HG03095 (cell line): Measurements from ENCODE around the gene PSMB2.
"Not testable (repeated sequence)": the region's sequence is repeated elsewhere in the genome, so short reads cannot be mapped to it uniquely, and the experiment has no call there.

Experiments
- ATAC-seq: cut with Tn5 transposase; IDR thresholded peaks from one replicate; pipeline ENCODE4 v1.9.1; 2021; ENCODE audit warnings: moderate library complexity; ENCODE audit not compliant: unreplicated experiment

The PSMB2 gene

DNA sequence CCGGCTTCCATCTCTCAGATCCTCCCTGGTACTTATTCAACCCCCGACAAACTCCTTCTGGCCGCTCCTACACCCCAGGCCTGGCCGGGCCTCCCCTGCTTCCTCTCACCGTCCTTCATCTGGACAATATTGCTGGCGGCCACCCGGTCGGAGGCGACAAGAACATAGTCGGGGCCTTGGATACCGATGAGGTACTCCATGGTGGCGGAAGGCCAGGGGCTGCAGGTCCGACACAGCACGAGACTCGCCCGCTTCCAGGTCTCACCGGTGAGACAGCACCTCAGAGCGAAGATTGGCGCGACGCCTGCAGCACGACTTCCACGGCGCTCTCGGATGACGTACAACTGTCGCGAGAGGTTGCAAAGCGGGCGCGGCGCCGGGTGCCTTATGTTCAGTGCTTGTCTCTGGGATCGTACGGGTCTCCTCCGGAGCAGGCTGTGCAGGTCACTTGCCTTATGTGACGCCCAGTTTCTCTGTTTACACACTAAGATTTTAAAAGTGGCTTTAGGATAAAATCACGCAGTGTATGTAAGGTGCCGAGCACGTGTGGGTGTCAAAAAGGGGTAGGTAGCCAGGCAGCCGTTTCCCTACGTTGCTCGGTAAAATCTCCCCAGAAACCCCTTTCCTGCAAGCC is at the start of gene PSMB2:
Gene PSMB2, minus strand, starts transcription at position 294 of the 634 bp plus-strand sequence. Its CDS starts 94 bp downstream, at position 200.
- peak; percentile 73 for ATAC-seq

DNA sequence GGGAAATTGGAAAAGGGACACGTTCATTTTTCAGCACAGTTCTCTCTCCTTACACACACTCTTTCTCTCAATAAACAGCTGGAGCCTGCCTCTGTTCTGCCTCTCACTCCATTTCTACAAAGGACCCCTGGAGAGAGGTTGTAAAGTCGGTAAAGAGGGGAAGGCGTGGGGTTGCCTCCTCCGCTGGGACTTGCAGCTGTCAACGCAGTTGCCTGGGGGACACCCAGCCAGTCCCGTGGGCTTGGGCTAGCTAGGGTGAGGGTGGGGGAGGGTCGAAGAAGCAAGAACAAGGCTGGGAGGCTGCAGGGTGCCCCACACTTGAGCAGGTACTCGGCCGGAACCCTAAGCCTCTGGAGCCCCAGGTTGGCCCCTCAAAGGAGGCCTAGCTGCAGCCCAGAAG is 49.8 kb upstream of the PSMB2 start:
- no peak for ATAC-seq

DNA sequence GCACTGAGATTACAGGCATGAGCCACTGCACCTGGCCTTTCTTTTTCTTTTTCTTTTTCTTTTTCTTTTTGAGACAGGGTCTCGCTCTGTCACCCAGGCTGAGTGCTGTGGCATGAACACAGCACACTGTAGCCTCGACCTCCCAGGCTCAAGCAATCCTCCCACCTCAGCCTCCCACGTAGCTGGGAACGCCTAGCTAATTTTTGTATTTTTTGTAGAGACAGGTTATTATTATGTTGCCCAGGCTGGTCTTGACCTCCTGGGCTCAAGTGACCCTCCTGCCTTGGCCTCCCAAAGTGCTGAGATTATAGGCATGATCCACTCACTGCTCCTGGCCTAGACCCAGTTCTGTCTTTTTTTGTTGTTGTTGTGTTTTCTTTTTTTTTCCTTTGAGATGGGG is 48.8 kb upstream of the PSMB2 start:
- ATAC-seq = not testable (repeated sequence)

DNA sequence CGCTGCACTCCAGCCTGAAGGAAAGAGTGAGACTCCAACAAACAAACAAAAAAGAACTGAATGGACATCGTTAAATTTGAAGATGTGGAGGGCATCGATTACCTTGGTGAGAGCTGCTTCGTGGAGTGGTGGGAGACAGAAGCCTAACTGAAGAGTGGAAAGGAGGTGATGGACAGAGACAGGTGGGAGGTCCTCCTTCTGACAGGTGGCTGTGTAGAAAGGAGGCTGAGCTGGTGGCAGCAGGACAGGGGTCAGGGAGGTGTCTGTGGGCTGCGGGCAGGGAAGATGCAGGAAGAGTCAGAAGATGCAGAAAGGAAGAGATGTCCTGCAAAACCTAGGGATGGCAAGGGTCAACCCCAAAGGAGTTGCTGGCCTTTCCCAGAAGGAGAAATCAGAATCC is 46.8 kb upstream of the PSMB2 start:
- no peak for ATAC-seq

DNA sequence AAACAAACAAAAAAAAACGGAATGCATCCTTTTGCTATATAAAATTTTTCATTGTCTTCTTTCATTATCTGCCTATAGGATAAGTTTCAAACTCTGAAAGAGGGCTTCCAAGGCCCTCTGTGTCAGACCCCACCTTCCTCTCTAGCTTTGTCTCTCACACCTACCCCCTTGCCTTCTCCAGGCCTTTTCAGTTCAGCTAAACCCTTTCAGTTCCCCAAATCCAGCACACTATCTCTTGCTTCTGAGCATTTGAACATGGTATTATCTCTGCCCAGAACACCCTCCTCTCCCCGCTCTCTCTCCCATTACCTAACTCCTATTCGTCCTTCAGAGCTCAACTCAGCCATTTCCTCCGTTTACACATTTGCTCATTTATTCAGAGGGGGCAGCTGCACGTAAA is 41.7 kb upstream of the PSMB2 start:
- no peak for ATAC-seq

DNA sequence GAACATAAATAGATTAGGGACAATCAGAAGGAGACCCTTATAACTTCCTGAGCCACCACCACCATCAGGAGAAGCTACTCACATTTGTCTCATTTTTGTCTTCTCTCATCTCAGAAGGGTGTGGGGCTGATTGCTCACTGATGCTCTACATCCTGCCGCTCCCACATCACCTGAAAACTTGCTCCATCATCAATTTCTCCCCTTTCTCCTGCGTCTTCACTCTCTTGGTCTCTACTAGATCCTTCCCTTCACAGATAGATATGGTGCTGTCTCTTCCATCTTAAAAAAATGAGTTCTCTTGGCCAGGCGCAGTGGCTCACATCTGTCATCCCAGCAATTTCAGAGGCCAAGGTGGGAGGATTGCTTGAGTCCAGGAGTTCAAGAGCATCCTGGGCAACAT is 38.9 kb upstream of the PSMB2 start:
- no peak for ATAC-seq

DNA sequence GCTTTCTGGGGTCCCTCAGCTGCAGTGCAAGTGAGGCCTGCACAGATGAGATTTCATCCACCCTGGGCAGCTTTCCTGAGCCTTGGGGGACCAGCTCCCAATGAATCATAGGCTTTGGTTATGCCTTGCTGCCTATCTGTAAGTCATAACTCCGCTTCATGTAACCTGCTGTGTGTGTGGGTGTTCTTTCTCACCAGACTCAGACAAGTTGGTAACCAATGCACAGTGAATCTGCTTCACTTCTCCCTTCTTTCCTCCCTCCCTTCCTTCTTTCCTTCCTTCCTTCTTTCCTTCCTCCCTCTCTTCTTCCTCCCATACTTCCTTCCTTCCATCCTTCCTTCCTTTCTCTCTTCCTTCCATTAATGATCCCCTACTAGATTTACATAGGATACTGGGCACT is 34.4 kb upstream of the PSMB2 start:
- no peak for ATAC-seq

DNA sequence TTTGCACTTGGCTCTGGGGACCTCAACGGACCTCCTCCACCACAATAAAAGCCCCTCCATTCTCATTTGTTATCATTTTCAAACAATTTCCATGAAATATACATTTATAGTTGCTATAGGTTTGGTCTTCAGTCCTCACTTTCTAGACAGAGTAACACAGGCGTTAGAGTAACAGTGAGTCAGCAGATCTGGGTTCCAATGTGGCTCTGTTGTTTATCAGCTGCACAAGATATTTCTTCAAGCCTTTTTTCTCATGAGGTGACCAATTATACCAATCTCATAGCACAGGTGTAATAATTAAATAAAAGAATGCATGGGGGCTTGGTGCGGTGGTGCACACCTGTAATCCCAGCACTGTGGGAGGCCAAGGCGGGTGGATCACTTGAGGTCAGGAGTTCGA is 32.8 kb upstream of the PSMB2 start:
- ATAC-seq = no peak

DNA sequence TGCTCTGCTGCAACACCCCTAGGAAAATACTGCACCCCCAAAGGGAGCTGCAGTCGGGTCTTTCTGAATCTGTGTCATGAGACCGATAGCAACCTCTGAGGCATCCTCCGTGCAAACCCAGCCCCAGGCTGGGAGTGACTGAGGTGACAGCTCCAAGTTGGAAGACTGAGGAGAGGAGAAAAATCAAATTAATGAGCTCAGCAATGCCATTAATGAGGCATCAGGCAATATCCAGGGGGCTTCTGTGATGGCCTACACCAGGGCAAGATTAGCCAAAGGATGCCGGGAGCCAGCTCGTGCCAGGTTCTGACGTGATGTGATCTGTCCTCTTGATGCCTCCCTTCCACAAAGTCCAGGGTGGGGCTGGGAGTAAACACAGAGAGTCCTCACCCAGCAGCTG is 30.8 kb upstream of the PSMB2 start:
- no peak for ATAC-seq

DNA sequence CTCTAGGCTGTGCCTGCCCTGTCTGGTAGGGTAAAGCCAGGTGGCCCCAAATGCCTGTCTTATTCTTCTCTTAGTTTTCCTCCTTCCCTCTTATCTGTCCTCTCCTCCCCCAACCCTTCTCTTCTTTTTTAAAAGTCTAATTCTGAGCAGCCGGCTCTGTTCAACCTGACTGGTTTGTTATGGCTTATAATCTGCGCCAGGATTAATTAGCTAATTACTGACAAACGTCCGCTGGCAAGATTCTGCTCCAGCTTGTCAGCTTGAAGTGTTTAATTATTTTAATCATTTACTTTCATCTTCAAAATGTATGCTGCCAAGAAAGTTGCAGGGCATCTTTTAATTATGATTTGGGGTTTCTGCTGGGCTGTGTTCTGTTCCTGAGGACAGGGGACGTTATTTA is 27.2 kb upstream of the PSMB2 start:
- ATAC-seq = no peak

DNA sequence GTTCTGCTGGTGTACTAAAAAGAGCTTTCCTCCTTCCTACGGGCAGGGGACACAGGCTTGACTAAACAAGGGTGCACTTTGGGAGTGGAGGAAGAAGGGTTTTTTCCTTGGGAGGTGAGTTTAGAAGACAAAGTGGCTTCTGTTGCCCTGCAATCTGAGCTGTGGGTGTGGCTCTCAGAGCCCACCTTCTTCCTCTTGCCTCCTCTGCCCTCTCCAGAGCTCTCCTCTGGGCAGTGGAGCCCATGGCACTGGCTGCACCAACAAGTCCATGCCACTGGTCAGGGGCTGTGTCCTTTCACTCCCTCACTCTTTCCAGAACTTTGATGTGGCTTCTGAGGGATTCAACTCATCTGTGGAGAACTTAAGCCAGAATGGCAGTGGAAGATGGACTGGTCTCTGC is 25.6 kb upstream of the PSMB2 start:
- ATAC-seq = no peak

DNA sequence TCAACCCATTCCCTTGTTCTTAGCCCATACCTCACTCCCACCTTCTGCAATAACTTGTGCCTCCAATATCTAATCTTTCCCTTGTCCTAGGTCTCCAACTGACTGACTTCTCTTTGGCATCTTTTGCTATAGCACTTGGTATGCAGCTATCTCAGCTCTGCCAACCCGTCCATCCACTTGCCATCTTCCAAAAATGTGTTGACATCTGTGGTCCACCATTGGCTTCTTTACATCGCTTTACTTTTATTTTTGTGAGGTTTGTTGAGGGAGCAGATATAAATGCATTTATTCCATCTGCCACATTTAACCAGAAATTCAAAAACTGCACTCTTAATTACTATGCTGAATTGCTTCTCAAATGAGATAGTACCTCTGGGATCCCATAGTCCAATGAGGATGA is 24.9 kb upstream of the PSMB2 start:
- no peak for ATAC-seq

DNA sequence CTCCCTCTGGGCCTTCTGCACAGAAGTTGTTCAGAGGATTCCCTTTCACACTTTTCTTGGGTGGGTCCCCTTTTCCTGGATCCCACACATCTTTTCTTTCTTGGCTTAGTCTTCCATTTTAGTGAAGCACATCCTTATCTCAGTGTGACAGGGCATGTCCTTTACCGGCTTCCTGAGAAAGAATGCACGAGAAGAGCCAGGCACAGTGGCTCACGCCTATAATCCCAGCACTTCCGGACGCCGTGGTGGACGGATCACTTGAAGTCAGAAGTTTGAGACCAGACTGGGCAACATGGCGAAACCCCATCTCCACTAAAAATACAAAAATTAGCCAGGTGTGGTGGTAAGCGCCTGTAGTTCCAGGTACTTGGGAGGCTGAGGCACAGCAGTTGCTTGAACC is 22.1 kb upstream of the PSMB2 start:
- no peak for ATAC-seq

DNA sequence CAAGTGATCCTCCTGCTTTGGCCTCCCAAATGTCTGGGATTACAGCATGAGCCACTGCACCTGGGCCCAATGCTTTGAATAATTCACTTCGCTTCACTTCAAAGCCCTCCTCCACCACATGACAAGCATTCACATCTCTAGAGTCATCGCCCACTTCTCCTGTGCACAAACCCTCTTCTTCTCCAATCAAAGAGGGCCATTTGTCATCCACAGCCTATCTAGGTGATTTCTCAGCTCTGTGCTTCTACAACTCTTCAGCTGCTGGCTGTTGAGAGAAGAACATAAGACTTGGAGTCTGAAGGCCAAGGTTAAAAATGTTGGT is 20.1 kb upstream of the PSMB2 start:
- no peak for ATAC-seq

DNA sequence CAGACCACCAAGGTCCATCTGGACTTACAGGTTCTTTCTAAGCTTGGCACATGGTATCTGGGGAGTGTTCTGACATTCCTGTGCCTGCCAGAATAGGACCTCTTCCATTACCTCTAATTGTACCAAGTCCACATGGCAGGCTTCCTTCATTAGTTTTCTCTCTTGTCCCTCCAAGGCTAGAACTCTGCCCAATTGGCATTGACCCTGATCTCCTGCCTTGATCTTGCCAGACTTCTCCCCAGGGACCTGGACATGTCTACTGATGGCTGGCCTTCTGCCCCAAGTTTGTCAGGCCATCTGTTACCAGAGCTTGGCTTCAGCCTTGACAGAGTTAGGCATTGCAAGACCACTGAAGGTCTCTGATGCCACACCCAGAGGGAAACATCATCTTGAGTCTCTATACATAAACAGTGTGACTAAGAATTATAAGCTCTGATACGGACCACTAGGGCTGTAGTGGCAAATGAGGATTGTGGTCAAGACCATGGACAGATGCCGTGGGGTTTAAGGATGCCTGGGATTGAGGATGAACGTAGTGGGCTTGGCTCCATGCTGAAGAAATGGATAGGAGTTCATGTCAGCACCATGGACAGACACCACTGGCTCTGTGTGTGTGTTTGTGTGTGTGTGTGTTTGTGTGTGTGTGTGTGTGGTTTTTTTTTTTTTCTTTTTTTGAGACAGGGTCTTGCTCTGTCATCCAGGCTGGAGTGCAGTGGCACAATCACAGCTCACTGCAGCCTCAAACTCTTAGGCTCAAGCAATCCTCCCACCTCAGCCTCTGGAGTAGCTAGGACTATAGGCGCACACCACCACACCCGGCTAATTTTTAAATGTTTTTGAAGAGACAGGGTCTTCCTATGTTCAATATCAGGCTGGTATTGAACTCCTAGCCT is 19.5 kb upstream of the PSMB2 start:
- ATAC-seq = no peak

DNA sequence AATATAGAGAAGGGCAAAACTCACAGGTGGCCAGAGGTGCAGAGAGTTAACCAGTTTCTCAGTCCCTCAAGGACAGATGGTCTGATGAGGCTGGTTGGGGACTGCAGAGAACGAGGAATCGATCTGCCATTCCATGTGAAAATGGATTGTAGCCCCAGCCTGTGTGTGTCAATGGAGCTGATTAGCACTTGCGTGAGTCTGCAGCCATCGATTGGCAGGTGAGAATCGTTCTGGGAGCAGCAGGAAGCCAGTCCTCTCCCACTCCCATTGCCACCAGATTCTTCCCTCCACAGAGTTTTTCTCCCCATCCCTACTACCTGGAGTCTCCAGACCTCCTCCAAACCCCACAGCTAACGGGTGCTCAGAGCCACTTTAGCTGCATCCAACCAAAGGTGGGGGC is 18.3 kb upstream of the PSMB2 start:
- no peak for ATAC-seq

DNA sequence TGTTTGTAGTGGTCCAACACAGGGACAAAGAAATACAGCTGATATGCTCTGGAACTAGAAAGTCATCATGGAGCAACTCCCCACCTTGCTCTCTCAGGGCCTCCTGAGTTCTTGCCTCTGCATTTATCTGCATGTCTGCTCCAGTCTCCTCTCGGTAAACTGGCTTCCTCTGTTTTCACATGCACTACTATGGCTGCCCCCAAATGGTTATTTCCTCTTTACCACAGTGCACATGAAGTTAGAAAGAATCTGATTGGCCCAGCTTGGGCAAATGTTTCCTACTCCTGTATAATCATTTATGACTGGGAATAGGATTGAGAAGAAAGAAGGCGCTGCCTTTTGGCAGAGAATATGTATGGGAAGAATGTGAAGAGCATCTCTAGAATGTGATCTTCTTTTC is 16.5 kb upstream of the PSMB2 start:
- no peak for ATAC-seq

DNA sequence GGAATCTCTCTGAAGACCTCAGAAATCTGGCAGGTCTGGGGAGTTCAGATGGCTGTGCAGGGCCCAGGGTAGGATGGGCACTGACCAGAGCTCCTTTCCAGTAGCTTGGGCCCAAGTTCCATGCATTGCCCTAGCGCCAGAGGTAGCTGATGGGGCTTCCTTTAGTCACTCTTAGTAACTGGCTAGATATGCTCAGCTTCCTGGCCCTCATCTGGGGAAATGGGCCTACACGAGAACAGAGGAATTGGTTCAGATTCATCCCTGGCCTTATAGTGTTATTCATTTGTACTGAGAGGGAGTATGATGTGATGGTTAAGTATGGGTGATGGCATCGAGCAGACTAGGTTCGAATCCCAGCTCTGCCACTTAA is 15.5 kb upstream of the PSMB2 start:
- no peak for ATAC-seq

DNA sequence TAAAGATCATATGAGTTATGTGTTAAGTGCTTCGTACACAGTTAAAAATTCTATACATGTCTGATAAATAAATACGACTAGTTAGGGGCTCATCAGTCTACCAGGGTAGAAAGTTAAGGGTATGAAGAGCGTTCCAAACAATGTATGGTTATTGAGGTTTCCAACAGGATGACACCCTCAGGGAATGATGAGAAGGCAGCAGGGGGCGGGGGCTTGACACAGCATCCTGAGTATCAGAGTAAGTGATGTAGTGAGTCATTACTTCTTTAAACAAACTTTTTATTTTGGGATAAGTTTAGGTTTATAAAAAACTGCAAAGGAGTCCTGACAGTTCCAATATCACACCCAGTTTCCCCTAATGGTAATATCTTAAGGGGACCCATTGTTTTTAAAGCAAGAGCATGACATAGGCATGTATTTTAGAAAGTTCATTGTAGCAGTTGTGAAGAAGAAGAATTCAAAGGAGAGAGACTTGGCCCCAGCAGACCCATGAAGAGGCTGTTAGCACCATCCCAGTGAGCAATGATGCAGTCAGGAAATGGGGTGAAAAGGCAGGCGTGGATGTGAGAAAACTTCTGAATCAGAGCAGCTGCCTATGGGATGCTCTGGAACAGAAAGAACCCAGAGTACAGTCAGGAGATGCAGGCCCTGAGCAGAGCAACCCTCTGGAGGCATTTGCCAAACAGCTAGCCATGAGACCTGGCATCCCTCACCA is 15.0 kb upstream of the PSMB2 start:
- ATAC-seq = no peak

DNA sequence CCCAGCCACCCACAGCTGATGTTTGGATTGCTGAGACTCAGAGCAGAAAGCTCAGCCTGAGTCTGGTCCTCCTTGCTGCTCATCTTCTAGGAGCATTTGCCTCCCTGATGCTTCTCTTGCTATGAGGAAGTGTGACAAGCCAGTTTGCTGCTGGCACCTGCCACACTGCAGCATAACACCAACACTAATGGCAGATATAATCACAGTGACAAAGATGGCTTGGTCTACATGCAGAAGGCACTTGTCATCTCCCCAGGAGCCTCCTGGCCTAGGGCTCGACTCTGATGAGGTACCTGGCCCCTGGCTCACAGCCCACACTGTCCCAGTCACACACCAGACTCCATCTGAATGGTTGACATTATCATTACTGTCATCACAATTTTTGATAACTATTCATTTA is 13.9 kb upstream of the PSMB2 start:
- ATAC-seq = no peak

DNA sequence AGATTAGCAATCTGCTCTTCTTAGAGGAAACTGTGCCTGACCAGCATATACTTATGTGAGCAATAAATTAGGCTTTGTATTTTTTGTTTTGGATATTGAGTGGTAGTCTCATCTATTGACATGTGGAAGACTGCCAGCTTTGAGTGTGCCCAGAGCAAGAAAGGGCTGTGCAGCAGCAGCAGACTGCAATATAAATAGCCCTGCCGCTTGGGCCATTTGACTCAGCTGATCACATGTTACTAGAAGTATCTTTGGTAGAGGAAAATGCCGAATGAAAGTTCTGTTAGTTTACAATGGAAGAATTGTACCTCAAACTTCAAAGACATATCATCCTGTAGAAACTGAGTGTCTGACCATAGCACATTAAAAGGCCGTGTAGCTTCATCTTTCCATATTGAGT is 9.1 kb upstream of the PSMB2 start:
- no peak for ATAC-seq

DNA sequence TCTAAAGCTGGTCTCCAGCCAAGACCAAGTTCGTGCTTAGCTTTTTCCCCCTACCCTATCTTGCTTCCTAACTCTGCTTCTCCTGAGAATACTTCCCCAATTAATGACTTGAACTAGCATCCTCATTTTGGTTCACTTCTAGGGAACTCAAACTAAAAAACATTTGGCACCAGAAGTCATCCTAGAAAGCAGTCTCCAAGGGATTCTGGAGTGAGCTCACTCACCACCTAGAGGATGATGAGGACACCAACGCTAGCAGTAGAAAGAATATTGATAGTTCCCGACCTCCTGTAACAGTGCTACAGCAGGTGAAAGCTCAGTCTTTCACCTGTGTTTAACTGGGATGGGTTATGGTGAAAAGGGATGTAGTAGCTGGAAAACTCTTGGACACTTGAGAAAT is 4.7 kb upstream of the PSMB2 start:
- no peak for ATAC-seq
